Stimulated activated memory B cell treated with anti-CD40 and anti-IgM and Interleukin-4, amounts not matched to agents 10 μg/mL and 1 μg/mL and 100 μg/mL, for 72 hours (primary cell): ENCODE results near the gene BFAR.
A peak's percentile ranks its signal among the peaks of the same experiment; 100 is the strongest.
"Not testable (repeated sequence)": the region's sequence is repeated elsewhere in the genome, so short reads cannot be mapped to it uniquely, and the experiment has no call there.

ENCODE experiments used
- ATAC-seq: fragments of 150-1000 bp; cut with Tn5 transposase; 2 replicates; pipeline ENCODE4 v1.10.0; 2021
- H3K27ac Mint-ChIP-seq: one replicate; pipeline ENCODE4 v1.8.0; 2022; ENCODE audit warnings: mild to moderate bottlenecking, mixed read lengths
- H3K27me3 Mint-ChIP-seq: one replicate; pipeline ENCODE4 v1.8.0; 2022; ENCODE audit warnings: mixed read lengths
- H3K36me3 Mint-ChIP-seq: one replicate; pipeline ENCODE4 v1.8.0; 2022; ENCODE audit warnings: mixed read lengths
- H3K4me1 Mint-ChIP-seq: one replicate; pipeline ENCODE4 v1.8.0; 2022; ENCODE audit warnings: mixed read lengths
- H3K4me3 Mint-ChIP-seq: one replicate; pipeline ENCODE4 v1.8.0; 2022; ENCODE audit warnings: mild to moderate bottlenecking, moderate library complexity, mixed read lengths
- H3K9me3 Mint-ChIP-seq: one replicate; pipeline ENCODE4 v1.8.0; 2022; ENCODE audit warnings: mixed read lengths

Gene BFAR

DNA sequence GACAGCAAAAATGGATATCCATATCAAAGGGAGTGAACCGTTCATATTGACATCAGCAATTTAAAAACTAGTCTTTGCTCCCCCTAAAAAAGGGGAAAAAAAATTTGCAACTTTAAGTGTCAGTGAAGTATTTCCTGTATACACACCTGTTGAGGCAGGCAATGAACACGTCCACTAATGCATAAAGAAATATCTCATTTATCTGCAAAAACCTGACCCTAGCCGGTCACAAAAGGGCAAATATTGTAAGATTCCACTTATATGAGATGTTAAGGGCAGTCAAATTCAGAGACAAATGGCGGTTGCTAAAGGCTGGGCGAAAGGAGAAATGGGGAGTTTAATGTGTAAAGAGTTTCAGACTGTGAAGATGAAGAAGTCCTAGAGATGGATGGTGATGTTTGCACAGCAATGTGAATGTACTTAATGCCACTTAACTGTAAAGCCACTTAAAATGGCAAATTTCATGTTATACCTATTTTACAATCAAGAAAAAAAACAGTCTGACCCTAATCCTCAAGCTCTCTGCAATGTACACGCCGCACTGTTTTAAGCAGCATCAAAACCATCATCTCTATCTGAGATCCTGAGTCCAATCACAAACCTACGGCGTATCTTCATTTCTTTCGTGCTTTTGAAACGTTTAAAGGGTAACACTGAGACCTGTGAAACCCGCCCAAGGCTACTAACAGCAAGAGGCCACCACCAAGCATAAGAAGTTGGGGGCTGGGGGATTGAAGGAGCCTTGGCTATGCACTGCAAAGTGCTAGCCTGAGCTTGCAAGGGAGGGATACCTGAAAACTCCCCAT is 3.7 kb upstream of the BFAR start:
- no peaks in the 10 kb centered on the region for H3K27me3 Mint-ChIP-seq
- peaks cover 35% of the 10 kb centered on the region for H3K4me1 Mint-ChIP-seq
- H3K27ac Mint-ChIP-seq: peak overlapping the region; percentile 93
- no peak for ATAC-seq
- H3K9me3 Mint-ChIP-seq: peaks cover 3% of the 10 kb centered on the region
- H3K4me3 Mint-ChIP-seq: peak overlapping the region; percentile 99
- H3K36me3 Mint-ChIP-seq: peaks cover 28% of the 10 kb centered on the region

DNA sequence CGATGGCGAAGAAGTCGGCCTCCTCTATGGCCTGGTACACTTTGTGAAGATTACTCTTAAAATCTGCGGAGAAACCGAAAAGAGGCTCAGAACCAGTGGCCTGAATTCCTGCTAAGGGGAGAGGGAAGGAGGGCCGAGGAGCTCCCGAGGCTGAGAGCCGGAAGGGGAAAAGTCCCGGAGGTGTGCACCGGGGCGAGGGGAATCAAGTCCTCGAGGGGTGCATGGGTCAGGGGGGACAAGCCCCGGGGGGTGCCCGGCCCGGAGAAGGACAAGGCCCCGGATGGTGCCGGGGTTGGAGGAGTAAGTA is 3.2 kb upstream of the BFAR start:
- peak overlapping the region; percentile 93 for H3K27ac Mint-ChIP-seq
- H3K36me3 Mint-ChIP-seq: peaks cover 27% of the 10 kb centered on the region
- H3K27me3 Mint-ChIP-seq: no peaks in the 10 kb centered on the region
- H3K9me3 Mint-ChIP-seq: peaks cover 3% of the 10 kb centered on the region
- ATAC-seq: no peak
- H3K4me1 Mint-ChIP-seq: peaks cover 40% of the 10 kb centered on the region
- H3K4me3 Mint-ChIP-seq: peak overlapping the region; percentile 99

DNA sequence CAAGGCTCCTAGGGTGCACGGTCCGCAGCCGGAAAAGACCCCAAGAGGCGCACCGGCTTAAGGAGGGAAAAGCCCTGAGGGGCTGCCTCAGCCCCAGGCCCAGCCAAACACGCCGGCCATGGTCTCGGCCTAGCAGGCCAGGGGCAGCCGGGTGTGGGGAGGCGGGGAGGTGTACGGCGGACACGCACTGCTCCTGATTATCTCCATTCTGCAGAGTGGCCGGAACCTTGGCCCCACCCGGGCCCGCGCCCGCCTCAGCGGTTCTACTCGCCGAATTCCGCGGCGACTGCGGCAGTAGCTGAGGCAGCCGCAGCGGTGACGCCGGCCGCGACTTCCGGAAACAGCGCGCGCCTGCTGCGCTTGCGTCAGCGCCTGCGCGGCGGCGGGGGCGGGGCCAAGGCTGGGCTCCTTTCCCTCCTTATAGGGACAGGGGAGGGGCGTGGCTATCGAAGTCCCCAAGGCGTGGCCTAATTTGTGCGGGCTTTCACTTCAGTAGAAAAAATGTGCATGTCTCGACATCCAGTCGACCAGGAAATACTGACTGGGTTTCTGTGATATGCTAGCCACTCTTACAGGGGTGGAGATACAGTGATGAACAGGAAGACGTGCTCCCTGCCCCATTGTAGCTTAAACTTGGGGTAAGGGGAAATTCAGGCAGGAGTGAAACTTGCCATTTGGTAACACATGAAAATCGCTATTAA is 2.7 kb upstream of the BFAR start, which contains the start of gene PARN:
TSS of gene PARN (minus strand) at position 342 of the 701 bp plus-strand sequence. CDS start at position 207, 135 bp downstream.
- H3K27me3 Mint-ChIP-seq: no peaks in the 10 kb centered on the region
- H3K27ac Mint-ChIP-seq: peak within 1 kb of the TSS; percentile 93
- H3K4me3 Mint-ChIP-seq: peak within 1 kb of the TSS; percentile 99
- peaks cover 3% of the 10 kb centered on the region for H3K9me3 Mint-ChIP-seq
- H3K36me3 Mint-ChIP-seq: peaks cover 22% of the 10 kb centered on the region
- peaks cover 45% of the 10 kb centered on the region for H3K4me1 Mint-ChIP-seq
- peak; percentile 86 for ATAC-seq

DNA sequence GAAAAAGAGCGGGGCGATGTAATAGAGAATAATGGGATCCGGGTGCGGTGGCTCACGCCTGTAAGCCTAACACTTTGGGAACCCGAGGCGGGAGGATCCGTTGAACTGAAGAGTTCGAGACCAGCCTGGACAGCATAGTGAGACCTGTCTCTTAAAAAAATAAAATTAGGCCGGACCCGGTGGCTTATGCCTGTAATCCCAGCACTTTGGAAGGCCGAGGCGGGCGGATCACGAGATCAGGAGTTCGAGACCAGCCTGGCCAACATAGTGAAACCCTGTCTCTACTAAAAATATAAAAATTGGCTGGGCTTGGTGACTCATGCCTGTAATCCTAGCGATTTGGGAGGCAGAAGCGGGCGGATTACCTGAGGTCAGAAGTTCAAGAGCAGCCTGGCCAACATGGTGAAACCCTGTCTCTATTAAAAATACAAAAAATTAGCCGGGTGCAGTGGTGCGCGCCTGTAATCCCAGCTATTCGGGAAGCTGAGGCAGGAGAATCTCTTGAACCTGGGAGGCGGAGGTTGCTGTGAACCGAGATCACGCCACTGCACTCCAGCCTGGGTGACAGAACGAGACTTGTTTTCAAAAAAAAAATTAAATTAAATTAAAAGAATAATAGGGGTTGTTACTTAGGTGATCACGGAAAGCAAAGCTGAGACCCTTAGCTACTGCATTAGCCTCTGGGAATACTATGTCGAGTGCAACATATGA is 2.0 kb upstream of the BFAR start:
- Mint-ChIP-seq H3K27ac (peak overlapping the region; percentile 93), H3K4me3 (peak overlapping the region; percentile 99), H3K4me1 (peaks cover 49% of the 10 kb centered on the region), H3K36me3 (peaks cover 15% of the 10 kb centered on the region)
- H3K27me3 Mint-ChIP-seq, ATAC-seq, H3K9me3 Mint-ChIP-seq: not testable (repeated sequence)

- H3K4me3 Mint-ChIP-seq: peak overlapping the region; percentile 98
- H3K27me3 Mint-ChIP-seq: no peaks in the 10 kb centered on the region
- peak overlapping the region; percentile 89 for H3K27ac Mint-ChIP-seq
- ATAC-seq: no peak
- H3K36me3 Mint-ChIP-seq: peaks cover 5% of the 10 kb centered on the region
- H3K4me1 Mint-ChIP-seq: peaks cover 48% of the 10 kb centered on the region
- peaks cover 3% of the 10 kb centered on the region for H3K9me3 Mint-ChIP-seq
Measured at GRCh38 chr16:14634389-14634725, 1.6 kb downstream of the BFAR start.

- H3K27me3 Mint-ChIP-seq: no peaks in the 10 kb centered on the region
- no peak overlapping the region for H3K4me3 Mint-ChIP-seq
- ATAC-seq: no peak
- H3K36me3 Mint-ChIP-seq: peaks cover 13% of the 10 kb centered on the region
- no peak overlapping the region for H3K27ac Mint-ChIP-seq
- H3K4me1 Mint-ChIP-seq: peaks cover 47% of the 10 kb centered on the region
- no peaks in the 10 kb centered on the region for H3K9me3 Mint-ChIP-seq
Measured at GRCh38 chr16:14635395-14636165, 2.8 kb downstream of the BFAR start.

- not testable (repeated sequence) for H3K4me3 Mint-ChIP-seq
Measured at GRCh38 chr16:14636179-14636950, 3.6 kb downstream of the BFAR start.

DNA sequence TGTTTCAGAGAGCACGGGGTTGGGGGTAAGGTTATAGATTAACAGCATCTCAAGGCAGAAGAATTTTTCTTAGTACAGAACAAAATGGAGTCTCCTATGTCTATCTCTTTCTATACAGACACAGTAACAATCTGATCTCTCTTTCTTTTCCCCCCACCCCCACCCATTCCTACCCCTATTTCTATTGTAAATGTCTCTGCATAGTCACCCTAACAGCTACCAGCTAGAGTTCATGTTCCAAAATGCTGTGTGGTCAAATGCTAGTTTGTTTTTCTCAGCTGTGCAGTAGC is 4.1 kb downstream of the BFAR start:
- peaks cover 19% of the 10 kb centered on the region for H3K36me3 Mint-ChIP-seq
- H3K27ac Mint-ChIP-seq, H3K9me3 Mint-ChIP-seq, H3K27me3 Mint-ChIP-seq, ATAC-seq, H3K4me3 Mint-ChIP-seq: not testable (repeated sequence)
- H3K4me1 Mint-ChIP-seq: peaks cover 54% of the 10 kb centered on the region

More at GRCh38 chr16:14636179-14636950, 3.6 kb downstream of the BFAR start:
- H3K27me3 Mint-ChIP-seq, H3K27ac Mint-ChIP-seq, ATAC-seq, H3K9me3 Mint-ChIP-seq: not testable (repeated sequence)
- Mint-ChIP-seq H3K4me1 (peaks cover 51% of the 10 kb centered on the region), H3K36me3 (peaks cover 19% of the 10 kb centered on the region)

DNA sequence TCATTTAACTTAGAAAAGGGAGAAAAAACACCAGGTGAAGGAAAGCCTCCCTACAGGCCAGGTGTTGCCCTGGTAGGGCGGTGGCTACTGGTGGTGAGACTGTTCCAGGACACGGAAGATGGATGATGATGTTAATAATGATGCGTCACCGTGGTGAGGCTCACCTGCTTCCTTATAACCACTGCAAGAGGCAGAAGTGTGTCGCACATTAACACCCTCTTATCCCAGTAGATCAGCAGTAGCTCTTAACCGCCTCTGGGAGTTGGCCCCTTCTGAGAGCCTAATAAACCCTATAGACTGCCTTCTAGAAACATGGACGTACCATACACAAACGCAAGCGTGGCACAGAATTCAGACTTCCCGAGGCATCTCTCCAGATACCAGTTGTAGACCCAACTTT is 7.8 kb downstream of the BFAR start:
- Mint-ChIP-seq H3K4me3 (no peak overlapping the region), H3K36me3 (peaks cover 29% of the 10 kb centered on the region), H3K4me1 (peaks cover 36% of the 10 kb centered on the region), H3K27me3 (no peaks in the 10 kb centered on the region), H3K9me3 (no peaks in the 10 kb centered on the region), H3K27ac (no peak overlapping the region)
- ATAC-seq: no peak

GRCh38 chr16:14641206-14641605 is 8.5 kb downstream of the BFAR start:
- H3K36me3 Mint-ChIP-seq: peaks cover 29% of the 10 kb centered on the region
- no peak overlapping the region for H3K27ac Mint-ChIP-seq
- peaks cover 32% of the 10 kb centered on the region for H3K4me1 Mint-ChIP-seq
- no peaks in the 10 kb centered on the region for H3K27me3 Mint-ChIP-seq
- H3K4me3 Mint-ChIP-seq: no peak overlapping the region
- H3K9me3 Mint-ChIP-seq: no peaks in the 10 kb centered on the region
- ATAC-seq: no peak

GRCh38 chr16:14641926-14642325 is 9.2 kb downstream of the BFAR start:
- no peak for ATAC-seq
- H3K27me3 Mint-ChIP-seq: no peaks in the 10 kb centered on the region
- peaks cover 29% of the 10 kb centered on the region for H3K36me3 Mint-ChIP-seq
- H3K27ac Mint-ChIP-seq: no peak overlapping the region
- peaks cover 29% of the 10 kb centered on the region for H3K4me1 Mint-ChIP-seq
- no peak overlapping the region for H3K4me3 Mint-ChIP-seq
- no peaks in the 10 kb centered on the region for H3K9me3 Mint-ChIP-seq

DNA sequence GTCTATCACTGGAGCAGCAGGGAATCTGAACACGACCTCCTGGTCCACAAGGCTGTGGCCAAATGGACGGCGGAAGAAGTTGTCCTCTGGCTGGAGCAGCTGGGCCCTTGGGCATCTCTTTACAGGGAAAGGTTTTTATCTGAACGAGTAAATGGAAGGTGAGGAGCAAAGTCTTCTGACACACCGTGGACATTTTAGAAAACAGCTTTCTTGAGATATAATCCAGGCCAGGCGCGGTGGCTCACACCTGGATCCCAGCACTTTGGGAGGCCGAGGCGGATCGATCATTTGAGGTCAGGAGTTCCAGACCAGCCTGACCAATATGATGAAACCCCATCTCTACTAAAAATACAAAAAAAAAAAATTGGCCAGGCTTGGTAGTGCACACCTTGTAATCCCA is 17.1 kb downstream of the BFAR start:
- Mint-ChIP-seq H3K27ac (no peak overlapping the region), H3K9me3 (no peaks in the 10 kb centered on the region), H3K27me3 (no peaks in the 10 kb centered on the region), H3K36me3 (peaks cover 34% of the 10 kb centered on the region), H3K4me3 (no peak overlapping the region), H3K4me1 (peaks cover 9% of the 10 kb centered on the region)
- no peak for ATAC-seq

DNA sequence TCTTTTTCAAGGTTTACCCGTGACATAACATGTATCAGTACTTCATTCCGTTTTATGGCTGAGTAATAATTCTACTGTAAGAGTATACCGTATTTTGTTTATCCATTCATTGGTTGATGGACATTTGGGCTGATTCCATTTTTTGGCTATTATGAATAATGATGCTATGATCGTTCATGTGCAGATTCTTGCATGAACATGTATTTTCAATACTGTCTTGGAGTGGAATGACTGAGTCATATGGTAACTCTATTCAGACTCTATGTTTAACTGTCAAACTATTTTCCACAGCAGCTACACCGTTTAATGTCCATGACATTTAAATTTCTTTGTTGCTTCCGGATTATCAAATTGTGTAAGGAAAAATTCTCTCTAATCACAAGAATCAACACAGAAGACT is 17.9 kb downstream of the BFAR start:
- no peak for ATAC-seq
- H3K27me3 Mint-ChIP-seq: no peaks in the 10 kb centered on the region
- no peaks in the 10 kb centered on the region for H3K9me3 Mint-ChIP-seq
- H3K4me3 Mint-ChIP-seq: no peak overlapping the region
- H3K27ac Mint-ChIP-seq: peak overlapping the region; percentile 28
- H3K4me1 Mint-ChIP-seq: peaks cover under 1% of the 10 kb centered on the region
- H3K36me3 Mint-ChIP-seq: peaks cover 31% of the 10 kb centered on the region

- Mint-ChIP-seq H3K4me3 (no peak overlapping the region), H3K27ac (no peak overlapping the region), H3K9me3 (no peaks in the 10 kb centered on the region), H3K36me3 (peaks cover 36% of the 10 kb centered on the region), H3K27me3 (no peaks in the 10 kb centered on the region), H3K4me1 (peaks cover 2% of the 10 kb centered on the region)
- ATAC-seq: no peak
Measured at GRCh38 chr16:14652726-14653125, 20.0 kb downstream of the BFAR start.
